ENCODE data around the gene LRP6. TPM values are rescaled to one million over a fixed set of nuclear protein-coding genes. Genes with fewer than 3 reads are reported as not detected.

Gene LRP6
- total and polyA plus RNA-seq, 10 of the 15 experiments (the other 5 are each of a cell fraction or from before 2014, with no cell fraction given) = 1.5 to 14.9 (median 6.1) TPM

DNA sequence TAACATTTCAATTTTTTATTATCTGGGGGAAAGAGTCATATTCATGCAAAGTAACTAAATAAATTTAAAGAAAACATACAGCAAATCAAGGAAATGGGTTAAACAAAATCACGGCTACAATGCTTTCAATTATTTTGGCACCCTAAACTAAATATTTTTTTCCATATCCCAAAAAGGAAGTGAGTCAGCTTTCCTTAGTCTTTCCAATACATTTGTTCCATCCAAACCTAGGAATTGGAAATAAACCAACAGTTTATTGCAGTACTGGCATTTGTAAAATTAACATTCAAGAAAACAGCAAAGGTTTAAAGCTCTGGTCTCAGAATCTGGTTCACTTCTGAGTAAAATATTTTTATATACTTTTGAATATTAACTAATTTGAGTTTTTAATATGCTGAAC is 106.9 kb downstream of the LRP6 start:
- POLR2A ChIA-PET = interaction anchor here (0.6 kb wide), 1 partner anchor 20 kb away, joined by 3 read pairs; no protein-coding TSS in a partner anchor
- Histone ChIP-seq H3K4me1 (ENCODE audit: control insufficient read depth, insufficient read depth, low read length) (no peaks in the 10 kb centered on the region), H3K27me3 (replicated peaks in 1 of 2; ENCODE audit: control insufficient read depth in 2 of 2, insufficient read depth in 2 of 2, low read length in 1 of 2) (no peaks in the 10 kb centered on the region), H3K4me2 (ENCODE audit: control insufficient read depth, insufficient read depth) (no peak overlapping the region), H4K20me1 (ENCODE audit: control insufficient read depth, insufficient read depth) (no peaks in the 10 kb centered on the region), H2AFZ (ENCODE audit: control insufficient read depth, low read depth, low read length) (no peak overlapping the region), H3K27ac (ENCODE audit: control insufficient read depth, insufficient read depth) (no peak overlapping the region), H3K4me3 (no peak overlapping the region), H3K9me3 (replicated peaks; ENCODE audit: control insufficient read depth, insufficient read depth, low read length) (no peaks in the 10 kb centered on the region), H3K9ac (ENCODE audit: control insufficient read depth, insufficient read depth, low read length) (no peak overlapping the region), H3K79me2 (ENCODE audit: control insufficient read depth, insufficient read depth, low read length) (no peaks in the 10 kb centered on the region), H3K36me3 (ENCODE audit: control insufficient read depth in 2 of 2, insufficient read depth in 2 of 2, low read length in 1 of 2) (no peaks in the 10 kb centered on the region; a peak in 1 of 4 replicates)
- 100% methylated on average over 1 of the region's 1 CpG for WGBS (ENCODE audit: insufficient coverage, insufficient replicate concordance, low lambda C conversion rate, missing lambda C conversion rate)
- FAIRE-seq = no peak
- no TSS peak for BruUV-seq (replicated peaks)
- intact Hi-C loops (cut with micrococcal nuclease; ENCODE audit: unreplicated experiment) = no loop called here
- SMC1A ChIA-PET (ENCODE audit: uncharacterized antibody, unreplicated experiment) = interaction anchor here (1.3 to 1.6 kb wide), 2 partner anchors 9 to 31 kb away, joined by 3 to 4 read pairs; no protein-coding TSS in a partner anchor
- DNase-seq (ENCODE audit: low read depth, low spot score) = no peak
- TF ChIP-seq ZNF384 (IDR thresholded peaks at IDR 0.05; ENCODE audit: borderline replicate concordance, low read depth, low read length) (no peak), IRF4 (IDR thresholded peaks at IDR 0.05; ENCODE audit: low read depth, low read length) (no peak), BRCA1 (IDR thresholded peaks at IDR 0.05; ENCODE audit: low read depth, low read length) (no peak), EZH2 (IDR thresholded peaks at IDR 0.05; ENCODE audit: borderline replicate concordance, control insufficient read depth, low read depth, low read length) (no peak)
- TF ChIP-seq, protein P1, sequence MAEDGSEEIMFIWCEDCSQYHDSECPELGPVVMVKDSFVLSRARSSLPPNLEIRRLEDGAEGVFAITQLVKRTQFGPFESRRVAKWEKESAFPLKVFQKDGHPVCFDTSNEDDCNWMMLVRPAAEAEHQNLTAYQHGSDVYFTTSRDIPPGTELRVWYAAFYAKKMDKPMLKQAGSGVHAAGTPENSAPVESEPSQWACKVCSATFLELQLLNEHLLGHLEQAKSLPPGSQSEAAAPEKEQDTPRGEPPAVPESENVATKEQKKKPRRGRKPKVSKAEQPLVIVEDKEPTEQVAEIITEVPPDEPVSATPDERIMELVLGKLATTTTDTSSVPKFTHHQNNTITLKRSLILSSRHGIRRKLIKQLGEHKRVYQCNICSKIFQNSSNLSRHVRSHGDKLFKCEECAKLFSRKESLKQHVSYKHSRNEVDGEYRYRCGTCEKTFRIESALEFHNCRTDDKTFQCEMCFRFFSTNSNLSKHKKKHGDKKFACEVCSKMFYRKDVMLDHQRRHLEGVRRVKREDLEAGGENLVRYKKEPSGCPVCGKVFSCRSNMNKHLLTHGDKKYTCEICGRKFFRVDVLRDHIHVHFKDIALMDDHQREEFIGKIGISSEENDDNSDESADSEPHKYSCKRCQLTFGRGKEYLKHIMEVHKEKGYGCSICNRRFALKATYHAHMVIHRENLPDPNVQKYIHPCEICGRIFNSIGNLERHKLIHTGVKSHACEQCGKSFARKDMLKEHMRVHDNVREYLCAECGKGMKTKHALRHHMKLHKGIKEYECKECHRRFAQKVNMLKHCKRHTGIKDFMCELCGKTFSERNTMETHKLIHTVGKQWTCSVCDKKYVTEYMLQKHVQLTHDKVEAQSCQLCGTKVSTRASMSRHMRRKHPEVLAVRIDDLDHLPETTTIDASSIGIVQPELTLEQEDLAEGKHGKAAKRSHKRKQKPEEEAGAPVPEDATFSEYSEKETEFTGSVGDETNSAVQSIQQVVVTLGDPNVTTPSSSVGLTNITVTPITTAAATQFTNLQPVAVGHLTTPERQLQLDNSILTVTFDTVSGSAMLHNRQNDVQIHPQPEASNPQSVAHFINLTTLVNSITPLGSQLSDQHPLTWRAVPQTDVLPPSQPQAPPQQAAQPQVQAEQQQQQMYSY (CRISPR knock-in tag; IDR thresholded peaks at IDR 0.05) = no peak
- CTCF ChIA-PET = interaction anchor here (1.5 kb wide), 1 partner anchor 77 kb away, joined by 4 read pairs; no protein-coding TSS in a partner anchor
- in situ Hi-C loops (cut with MboI) = no loop called here
- no peak for ATAC-seq
- RAD21 ChIA-PET (ENCODE audit: unreplicated experiment) = no interaction called here

All from GM12878 (cell line).